Ishikawa (cell line): ENCODE results near the gene LBHD1.

Experiments
- CEBPB ChIP-seq: IDR thresholded peaks from 2 replicates; pipeline ENCODE4 v1.6.1; 2012
- CREB1 ChIP-seq: IDR thresholded peaks from 2 replicates; pipeline ENCODE4 v1.6.1; 2012; ENCODE audit warnings: low read depth
- EGR1 ChIP-seq: IDR thresholded peaks from 2 replicates; pipeline ENCODE4 v1.6.1; 2012
- EP300 ChIP-seq: IDR thresholded peaks from 2 replicates; pipeline ENCODE4 v1.6.1; 2012; ENCODE audit warnings: borderline replicate concordance
- FOXM1 ChIP-seq: IDR thresholded peaks from 2 replicates; pipeline ENCODE4 v1.6.1; 2012; ENCODE audit warnings: low read depth, borderline replicate concordance
- MAX ChIP-seq: IDR thresholded peaks from 2 replicates; pipeline ENCODE4 v1.6.1; 2012
- NFIC ChIP-seq: IDR thresholded peaks from 2 replicates; pipeline ENCODE4 v1.6.1; 2012
- RAD21 ChIP-seq: IDR thresholded peaks from 2 replicates; pipeline ENCODE4 v1.6.1; 2012; ENCODE audit warnings: low read depth
- TAF1 ChIP-seq: IDR thresholded peaks from 2 replicates; pipeline ENCODE4 v1.6.1; 2012; ENCODE audit warnings: low read depth, mild to moderate bottlenecking
- TCF12 ChIP-seq: IDR thresholded peaks from 2 replicates; pipeline ENCODE4 v1.6.1; 2012; ENCODE audit warnings: low read depth
- TEAD4 ChIP-seq: IDR thresholded peaks from 2 replicates; pipeline ENCODE4 v1.6.1; 2012
- YY1 ChIP-seq: IDR thresholded peaks from 2 replicates; pipeline ENCODE4 v1.6.1; 2012; ENCODE audit warnings: low read depth
- ZBTB7A ChIP-seq: IDR thresholded peaks from 2 replicates; pipeline ENCODE4 v1.6.1; 2012; ENCODE audit warnings: low read depth
- TF ChIP-seq, protein P1 (sequence below): IDR thresholded peaks from 2 replicates; pipeline ENCODE4 v1.6.1; 2012
- TF ChIP-seq, protein P2 (sequence below): IDR thresholded peaks from 2 replicates; pipeline ENCODE4 v1.6.1; 2012; ENCODE audit warnings: low read depth, mild to moderate bottlenecking

LBHD1 gene

GRCh38 chr11:62665599-62666258, 6.3 kb downstream of the LBHD1 start:
- no peak for TF ChIP-seq RAD21
- TF ChIP-seq TEAD4 = no peak
- TF ChIP-seq MAX = peak; percentile 47
- no peak for TF ChIP-seq YY1
- TF ChIP-seq NFIC = 0 out of 2 replicates have a peak, but pooled peaks have one; percentile 1
- TF ChIP-seq EP300 = 0 out of 2 replicates have a peak, but pooled peaks have one; percentile 32
- no peak for TF ChIP-seq FOXM1
- TF ChIP-seq CEBPB = no peak

DNA sequence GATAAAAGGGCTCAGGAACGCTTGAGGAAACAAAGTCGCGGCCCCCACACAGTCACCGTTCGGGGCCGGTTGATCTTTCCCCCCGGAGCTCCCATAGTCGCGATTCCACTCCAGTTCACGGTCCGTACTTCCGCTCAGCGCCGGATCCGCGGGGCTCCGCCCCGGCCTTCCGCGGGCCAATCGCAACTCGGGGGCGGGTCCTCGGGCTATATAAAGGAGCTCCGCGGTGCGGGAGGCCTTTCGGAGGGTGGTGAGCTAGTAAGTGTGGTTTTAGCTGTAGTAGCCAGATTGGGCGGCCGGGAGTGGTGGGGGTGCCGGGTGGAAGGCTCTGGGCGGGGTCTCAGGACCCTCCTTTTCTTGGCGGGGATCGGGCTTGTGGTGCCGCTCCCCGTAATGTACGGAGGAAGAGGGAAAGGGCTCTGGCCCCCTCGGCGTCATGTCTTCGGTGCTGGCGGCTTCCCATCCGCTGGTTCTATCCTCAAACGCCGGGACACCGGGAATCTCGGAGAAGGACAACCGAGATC, 6.9 kb downstream of the LBHD1 start, which contains the start of the genes C11orf98 and CSKMT:
Gene C11orf98, minus strand, starts transcription at position 136 of the 524 bp plus-strand sequence. Its CDS starts 41 bp downstream, at position 95.
Gene CSKMT, plus strand, starts transcription at position 238 of the 524 bp plus-strand sequence. CDS start 568 bp downstream, outside the sequence.
- TF ChIP-seq RAD21 (no peak), MAX (peak; percentile 35; the same call in 1 of the 2 replicates), CREB1 (peak; percentile 51), EGR1 (no peak), TEAD4 (no peak), ZBTB7A (peak; percentile 96), FOXM1 (no peak; the same call in 1 of the 2 replicates), NFIC (0 out of 2 replicates have a peak, but pooled peaks have one; percentile 6), TAF1 (peak; percentile 93), CEBPB (no peak), EP300 (no peak), YY1 (no peak), TCF12 (peak; percentile 41; the same call in 1 of the 2 replicates)
- TF ChIP-seq, protein P1, sequence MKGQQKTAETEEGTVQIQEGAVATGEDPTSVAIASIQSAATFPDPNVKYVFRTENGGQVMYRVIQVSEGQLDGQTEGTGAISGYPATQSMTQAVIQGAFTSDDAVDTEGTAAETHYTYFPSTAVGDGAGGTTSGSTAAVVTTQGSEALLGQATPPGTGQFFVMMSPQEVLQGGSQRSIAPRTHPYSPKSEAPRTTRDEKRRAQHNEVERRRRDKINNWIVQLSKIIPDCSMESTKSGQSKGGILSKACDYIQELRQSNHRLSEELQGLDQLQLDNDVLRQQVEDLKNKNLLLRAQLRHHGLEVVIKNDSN = no peak
- TF ChIP-seq, protein P2, sequence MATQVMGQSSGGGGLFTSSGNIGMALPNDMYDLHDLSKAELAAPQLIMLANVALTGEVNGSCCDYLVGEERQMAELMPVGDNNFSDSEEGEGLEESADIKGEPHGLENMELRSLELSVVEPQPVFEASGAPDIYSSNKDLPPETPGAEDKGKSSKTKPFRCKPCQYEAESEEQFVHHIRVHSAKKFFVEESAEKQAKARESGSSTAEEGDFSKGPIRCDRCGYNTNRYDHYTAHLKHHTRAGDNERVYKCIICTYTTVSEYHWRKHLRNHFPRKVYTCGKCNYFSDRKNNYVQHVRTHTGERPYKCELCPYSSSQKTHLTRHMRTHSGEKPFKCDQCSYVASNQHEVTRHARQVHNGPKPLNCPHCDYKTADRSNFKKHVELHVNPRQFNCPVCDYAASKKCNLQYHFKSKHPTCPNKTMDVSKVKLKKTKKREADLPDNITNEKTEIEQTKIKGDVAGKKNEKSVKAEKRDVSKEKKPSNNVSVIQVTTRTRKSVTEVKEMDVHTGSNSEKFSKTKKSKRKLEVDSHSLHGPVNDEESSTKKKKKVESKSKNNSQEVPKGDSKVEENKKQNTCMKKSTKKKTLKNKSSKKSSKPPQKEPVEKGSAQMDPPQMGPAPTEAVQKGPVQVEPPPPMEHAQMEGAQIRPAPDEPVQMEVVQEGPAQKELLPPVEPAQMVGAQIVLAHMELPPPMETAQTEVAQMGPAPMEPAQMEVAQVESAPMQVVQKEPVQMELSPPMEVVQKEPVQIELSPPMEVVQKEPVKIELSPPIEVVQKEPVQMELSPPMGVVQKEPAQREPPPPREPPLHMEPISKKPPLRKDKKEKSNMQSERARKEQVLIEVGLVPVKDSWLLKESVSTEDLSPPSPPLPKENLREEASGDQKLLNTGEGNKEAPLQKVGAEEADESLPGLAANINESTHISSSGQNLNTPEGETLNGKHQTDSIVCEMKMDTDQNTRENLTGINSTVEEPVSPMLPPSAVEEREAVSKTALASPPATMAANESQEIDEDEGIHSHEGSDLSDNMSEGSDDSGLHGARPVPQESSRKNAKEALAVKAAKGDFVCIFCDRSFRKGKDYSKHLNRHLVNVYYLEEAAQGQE = no peak

- TF ChIP-seq CEBPB = no peak
- TF ChIP-seq MAX = peak; percentile 10; the same call in 1 of the 2 replicates
- TF ChIP-seq TEAD4 = no peak
- TF ChIP-seq EGR1 = no peak
- TF ChIP-seq CREB1 = no peak
- TF ChIP-seq YY1 = no peak
- no peak for TF ChIP-seq FOXM1
Observed at GRCh38 chr11:62664405-62665074, 7.5 kb downstream of the LBHD1 start.

GRCh38 chr11:62656796-62657429, 15.2 kb downstream of the LBHD1 start:
- TF ChIP-seq MAX (no peak), CEBPB (no peak), ZBTB7A (no peak), RAD21 (no peak), TEAD4 (no peak), TAF1 (no peak)
- TF ChIP-seq, protein P1 = no peak
- TF ChIP-seq, protein P2 = no peak

- TF ChIP-seq TCF12 (no peak), TEAD4 (no peak), NFIC (no peak), CREB1 (no peak), MAX (no peak), EP300 (no peak), RAD21 (no peak), TAF1 (no peak), FOXM1 (no peak), YY1 (no peak), ZBTB7A (no peak), EGR1 (no peak), CEBPB (no peak)
- TF ChIP-seq, protein P1 = no peak
- TF ChIP-seq, protein P2 = no peak
Observed at GRCh38 chr11:62654297-62654696, 17.8 kb downstream of the LBHD1 start.
